HG03432 (cell line): ENCODE measurements around the gene IL1R1.

ENCODE experiments used
- ATAC-seq: cut with Tn5 transposase; IDR thresholded peaks from one replicate; pipeline ENCODE4 v1.9.1; 2021; ENCODE audit warnings: mild to moderate bottlenecking, moderate library complexity; ENCODE audit not compliant: unreplicated experiment

The IL1R1 gene

DNA sequence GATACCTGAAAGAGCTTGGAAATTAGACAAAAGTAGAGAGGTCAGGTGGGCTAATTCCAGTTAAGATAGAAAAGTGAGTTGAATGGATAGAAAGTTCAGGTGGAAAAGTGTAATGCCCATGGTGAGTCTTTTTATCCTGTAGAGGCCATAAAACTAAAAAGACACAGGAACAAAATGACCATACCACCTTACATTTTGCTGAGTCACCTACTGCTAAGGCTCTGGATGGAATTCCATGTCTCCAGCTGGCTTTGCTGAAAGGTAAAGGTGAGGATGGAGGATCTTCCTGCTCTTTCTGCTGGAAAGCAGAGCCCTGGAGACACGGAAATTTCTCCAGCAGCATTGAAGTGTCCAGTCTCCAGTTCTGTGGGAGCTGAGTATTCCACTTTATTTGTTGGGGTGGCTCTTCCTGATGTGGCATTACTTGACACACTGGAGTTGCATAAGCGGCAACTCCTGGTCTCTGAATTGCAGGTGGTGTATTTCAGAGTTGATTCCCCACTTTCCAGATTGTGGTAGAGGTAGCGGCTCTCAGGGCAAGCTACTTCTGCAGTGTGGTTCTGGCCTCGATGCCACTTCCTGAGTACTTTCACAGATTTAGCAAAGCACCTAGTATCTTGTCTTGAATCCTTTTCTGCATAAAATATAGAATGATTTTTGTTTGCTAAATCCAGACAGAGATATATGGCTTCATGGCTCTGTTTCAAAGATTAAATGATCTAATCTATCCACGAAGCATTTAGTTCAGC, 55.0 kb downstream of the IL1R1 start:
- ATAC-seq = no peak

DNA sequence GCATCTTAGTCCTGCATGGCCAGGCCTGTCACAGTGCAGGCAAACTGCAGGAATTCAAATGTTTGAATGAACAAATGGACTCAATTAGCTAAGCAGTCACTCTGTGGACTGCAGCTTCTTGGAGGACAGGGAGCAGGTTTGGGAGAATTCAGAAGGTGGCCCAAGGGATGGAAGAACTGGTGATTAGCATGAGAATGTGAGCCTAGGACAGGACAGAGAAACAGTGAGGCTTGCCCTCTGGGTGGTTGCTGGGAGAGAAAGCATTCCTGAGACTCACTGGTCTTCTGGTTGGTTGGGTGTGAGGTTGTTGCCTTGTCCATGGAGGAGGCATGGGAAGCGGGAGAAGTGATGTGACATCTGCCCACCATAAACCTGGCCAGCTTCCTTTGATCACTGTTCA, 58.0 kb downstream of the IL1R1 start:
- ATAC-seq = no peak

DNA sequence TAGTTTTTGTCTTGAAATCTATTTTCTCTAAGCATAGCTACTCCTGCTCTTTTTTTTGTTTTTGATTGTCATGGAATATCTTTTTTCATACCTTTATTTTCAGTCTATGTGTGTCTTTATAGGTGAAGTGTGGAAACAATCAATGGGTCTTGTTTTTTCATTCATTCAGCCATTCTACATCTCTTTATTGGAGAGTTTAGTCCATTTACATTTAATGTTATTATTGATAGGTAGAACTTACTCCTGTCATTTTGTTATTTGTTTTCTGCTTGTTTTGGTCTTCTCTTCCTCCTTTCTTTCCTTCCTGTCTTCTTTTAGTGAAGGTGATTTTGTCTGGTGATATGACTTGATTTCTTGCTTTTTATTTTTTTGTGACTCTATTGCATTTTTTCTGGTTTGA, 62.1 kb downstream of the IL1R1 start:
- ATAC-seq = no peak

DNA sequence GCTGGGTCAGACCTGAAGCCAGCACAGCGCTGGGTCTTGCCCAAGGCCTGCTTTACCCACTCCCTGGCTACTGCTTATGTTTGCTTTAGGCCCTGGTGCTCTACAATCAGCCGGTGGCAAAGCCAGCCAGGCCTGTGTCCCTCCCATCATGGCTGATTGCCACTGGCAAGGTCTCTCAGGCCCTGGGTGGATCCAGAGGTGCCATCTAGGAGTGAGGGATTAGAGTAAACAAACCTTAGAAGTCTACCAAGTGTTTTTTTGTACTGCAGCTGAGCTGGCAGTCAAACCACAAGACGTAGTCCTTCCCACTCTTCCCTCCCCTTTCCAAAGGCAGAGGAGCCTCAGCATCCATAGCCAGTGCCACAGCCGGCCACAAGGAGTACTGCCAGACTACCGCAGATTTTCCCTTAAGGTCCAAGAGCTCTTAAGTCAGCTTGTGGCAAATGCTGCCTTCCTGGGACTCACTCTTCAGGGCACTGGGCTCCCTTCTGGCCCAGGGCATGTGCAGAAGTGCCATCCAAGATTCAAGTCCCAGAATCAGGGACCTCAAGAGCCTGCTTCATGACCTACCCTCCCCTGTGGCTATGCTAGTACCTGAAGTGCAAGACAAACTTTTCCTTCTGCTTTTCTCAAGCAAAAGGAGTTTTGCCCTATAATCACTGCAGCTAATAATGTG, 64.3 kb downstream of the IL1R1 start:
- no peak for ATAC-seq

DNA sequence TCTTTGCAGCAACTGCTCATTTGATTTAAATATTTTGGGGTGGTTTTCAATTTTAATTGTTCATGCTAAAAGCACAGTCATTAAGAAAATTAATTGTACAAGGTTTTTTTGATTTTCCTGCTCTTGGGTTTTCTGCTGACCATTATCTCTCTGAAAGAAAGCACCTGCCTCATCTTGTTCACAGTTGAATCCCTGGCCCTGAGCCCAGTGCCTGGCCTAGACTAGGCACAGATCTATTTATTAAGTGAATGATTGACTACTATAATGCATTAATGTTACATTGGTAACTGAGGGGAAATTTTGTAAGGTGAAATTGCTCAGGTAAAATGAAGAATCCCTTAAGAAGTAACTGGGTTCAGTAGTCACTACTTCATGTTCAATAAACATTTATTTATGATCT, 66.2 kb downstream of the IL1R1 start:
- ATAC-seq = no peak

DNA sequence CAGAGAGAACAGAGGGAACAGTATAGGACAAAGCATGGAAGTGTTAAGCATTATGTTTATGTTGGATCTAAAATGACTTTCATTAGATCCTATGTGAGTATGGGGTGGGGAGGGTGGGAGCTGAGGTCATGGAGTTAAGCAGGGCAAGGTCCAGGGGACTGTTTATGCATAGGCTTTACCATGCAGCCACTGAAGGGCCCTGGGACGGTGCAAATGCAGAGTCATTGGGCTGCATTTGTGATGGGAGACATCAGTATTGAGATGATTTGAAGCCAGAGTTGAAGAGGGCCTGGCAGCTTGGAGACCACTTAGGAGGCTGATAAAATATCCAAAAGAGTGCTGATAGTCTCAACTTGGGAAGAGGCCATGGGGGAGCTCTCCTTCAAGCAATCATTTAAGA, 66.9 kb downstream of the IL1R1 start:
- no peak for ATAC-seq

DNA sequence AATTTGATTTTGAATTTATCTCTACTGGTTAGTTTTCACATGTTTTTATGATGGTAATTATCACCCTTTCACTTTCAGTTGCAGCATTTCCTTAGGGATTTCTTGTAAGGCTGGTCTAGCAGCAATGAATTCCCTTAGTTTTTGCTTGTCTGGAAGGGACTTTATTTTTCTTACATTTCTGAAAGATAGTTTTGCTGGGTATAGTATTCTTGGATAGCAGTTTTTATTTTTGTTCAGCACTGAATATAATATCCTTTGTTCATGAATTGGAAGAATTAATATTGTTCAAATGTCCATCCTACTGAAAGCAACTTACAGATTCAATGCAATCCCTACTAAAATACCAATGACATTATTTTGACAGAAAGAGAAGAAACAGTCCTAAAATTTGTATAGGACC, 74.5 kb downstream of the IL1R1 start:
- no peak for ATAC-seq

DNA sequence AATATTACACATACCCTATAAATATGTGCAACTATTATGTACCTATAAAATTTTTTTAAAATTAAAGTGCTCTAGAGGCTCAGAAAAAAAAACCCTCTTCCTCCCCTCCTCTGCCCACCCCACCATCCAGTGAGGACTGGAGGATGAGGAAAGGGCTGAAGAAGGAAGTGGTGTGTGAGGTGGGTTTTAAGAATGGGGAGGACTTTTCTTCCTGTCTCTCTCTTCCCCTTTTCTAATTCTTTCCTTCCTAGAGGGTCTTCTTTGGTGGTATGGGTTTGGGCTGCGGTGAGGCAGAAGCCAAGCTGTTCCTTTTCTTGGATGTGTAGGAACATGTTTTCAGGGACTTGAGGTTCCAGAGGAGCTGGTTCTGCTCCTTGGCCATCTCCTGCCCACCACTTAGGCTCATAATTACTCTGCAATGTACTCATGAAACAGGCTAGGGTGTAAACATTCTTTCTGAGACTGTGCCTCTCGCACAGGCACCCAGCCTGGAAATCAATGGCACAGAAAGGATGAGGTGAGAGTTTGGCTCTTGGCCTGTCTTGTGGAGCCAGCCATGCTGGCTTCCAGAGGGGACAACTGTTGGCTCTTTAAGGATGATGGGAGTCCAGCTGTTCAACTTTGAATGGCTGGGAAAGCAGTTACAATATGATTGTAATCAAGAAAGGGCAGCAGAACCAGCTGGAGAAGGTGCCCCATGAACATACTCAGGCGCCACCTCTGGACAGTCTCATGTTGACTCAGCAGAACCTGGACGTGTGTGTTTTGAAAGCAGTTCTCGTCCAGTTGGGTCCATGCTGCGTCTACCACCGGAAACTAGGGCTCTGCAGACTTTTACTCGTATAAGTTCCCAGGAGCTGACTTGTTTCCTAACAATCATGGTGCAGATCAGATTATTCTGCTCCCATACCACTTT, 82.5 kb downstream of the IL1R1 start:
- ATAC-seq = no peak

DNA sequence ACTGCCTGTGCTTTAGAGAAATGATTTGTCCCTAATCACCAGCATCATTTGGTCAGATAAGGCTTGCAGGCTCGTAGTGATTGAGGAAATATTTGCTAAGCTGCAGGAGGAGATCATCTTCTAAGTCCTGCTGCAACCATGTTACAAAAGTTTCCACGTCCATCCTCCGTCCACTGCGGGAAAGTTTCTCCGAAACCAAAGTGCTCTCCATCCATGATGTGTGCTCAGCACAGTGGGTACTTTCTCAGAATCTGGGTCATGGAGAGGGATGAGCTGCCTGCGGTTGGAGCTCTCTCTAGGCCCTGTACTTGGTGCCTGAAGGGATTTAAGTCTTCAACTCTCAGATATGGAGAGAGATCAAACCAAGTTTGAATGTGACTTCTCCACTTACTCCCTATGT, 83.6 kb downstream of the IL1R1 start:
- no peak for ATAC-seq

DNA sequence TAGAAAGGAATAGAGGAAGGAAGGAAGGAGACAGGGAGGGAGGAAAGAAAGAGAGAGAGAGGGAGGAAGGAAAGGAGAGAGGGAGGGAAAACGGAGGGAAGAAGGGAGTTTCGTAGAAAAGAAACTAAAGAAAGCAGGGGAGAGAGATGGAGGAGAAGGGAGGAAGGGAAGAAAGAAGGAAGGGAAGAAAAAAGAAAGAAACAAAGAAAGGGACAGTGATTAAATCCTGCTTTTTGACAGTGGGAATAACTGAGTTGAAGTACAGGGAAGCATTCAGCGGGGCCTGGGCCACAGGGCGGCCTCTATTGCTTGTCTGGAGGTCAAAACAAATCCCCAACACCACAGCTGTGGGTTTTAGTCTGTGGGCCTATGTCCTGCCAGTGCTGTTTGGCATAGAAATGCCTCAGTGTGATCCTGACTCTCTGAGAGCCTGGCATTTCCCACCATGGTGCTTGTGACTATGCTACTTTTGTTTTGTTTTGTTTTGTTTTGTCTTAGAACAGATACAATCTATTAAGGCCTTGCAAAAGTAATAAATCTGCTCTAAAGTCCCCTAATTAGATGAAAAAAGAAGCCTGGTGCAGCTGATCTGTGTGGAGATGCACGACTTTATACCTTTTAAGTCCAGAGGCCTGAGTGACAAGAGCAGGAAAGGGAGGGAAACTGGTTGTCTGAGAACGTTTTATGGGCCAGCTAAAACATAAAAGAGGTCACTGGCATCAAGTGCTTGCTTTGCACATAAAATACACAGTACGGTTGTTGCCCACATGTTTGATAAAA, 84.3 kb downstream of the IL1R1 start:
- ATAC-seq = no peak

DNA sequence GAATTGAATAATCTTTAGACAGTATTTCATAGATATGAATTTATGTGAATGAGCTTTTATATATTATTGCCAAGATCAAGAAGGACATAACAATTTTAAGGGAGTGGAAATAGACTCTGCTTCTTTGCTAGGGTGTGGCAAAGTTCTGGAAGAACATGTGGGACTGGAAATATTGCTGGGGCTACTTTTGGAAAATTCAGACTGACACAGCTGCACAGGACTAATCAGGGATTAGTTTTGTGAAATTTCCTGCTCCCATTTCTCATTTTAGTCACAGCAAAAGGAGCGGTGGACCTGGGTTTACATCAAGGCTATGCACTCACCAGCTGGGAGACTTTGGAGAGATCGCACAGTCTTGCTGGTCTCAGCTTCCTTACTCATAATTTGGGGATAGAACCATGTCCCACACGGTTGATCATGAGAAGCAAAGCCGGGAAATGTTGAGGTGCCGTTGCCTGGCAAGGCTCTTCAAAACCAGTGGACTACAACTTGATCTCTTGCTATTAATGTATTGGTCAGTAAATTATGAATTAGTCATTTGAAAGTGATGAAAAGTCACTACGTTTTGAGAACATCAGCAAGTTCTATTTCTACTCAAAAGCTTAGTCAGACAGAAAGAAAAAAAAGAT, 86.7 kb downstream of the IL1R1 start:
- no peak for ATAC-seq
